Mammary epithelial cell (primary cell): Measurements from ENCODE around the gene CELF5.

Experiments
- CTCF ChIP-seq, 2 donors: IDR thresholded peaks in 1 of 2; conservative IDR thresholded peaks in 1 of 2; 2 replicates each; pipeline ENCODE4 v1.5.1; 2011 to 2012; ENCODE audit warnings: inconsistent platforms in 2 of 2, low read length in 2 of 2, mild to moderate bottlenecking in 2 of 2, control low read depth in 1 of 2, low read depth in 1 of 2; ENCODE audit not compliant: insufficient read depth in 1 of 2; ENCODE audit errors: extremely low read depth in 1 of 2
- EZH2 ChIP-seq: IDR thresholded peaks from 2 replicates; pipeline ENCODE4 v1.6.1; 2012; ENCODE audit warnings: low read length, inconsistent platforms, borderline replicate concordance

GRCh38 chr19:3184847-3185460 is 39.5 kb upstream of the CELF5 start:
- TF ChIP-seq CTCF (conservative IDR thresholded peaks at IDR 0.05 in 1 of 2, IDR thresholded peaks at IDR 0.05 in 1 of 2; ENCODE audit: extremely low read depth in 1 of 2, insufficient read depth in 1 of 2, low read depth in 1 of 2, low read length in 2 of 2) (no peak), EZH2 (no peak)
